Adipose tissue (tissue), 3 donors: ENCODE results near the gene KLB. TPM values are rescaled to one million over a fixed set of nuclear protein-coding genes. Genes with fewer than 3 reads are reported as not detected.

Experiments
- H3K27ac ChIP-seq: one replicate; pipeline ENCODE4 v1.5.1; 2013; ENCODE audit warnings: low read depth, low read length
- WGBS, 3 donors: extraction: QIAGEN DNeasy Blood & Tissue Kit; methylation state at CpG; one replicate each; pipeline ENCODE4 v1.1.7; 2013; 5-methylcytosine and 5-hydroxymethylcytosine counted together
- polyA plus RNA-seq, 3 donors: library from polyadenylated mRNA; stranded (reverse); fragments of 200-250 nt; gene quantifications; one replicate each; pipeline ENCODE4 v1.2.3, GENCODE V29; 2013
- donor health status: healthy with polysubstance abuse.
- donor health status: Bipolar disorder and iron deficiency.
- donor health status: healthy.

The KLB gene
- polyA plus RNA-seq, 3 donors: 3.9 to 23.6 (median 7.8) TPM

GRCh38 chr4:39453738-39454137 is 47.0 kb downstream of the KLB start:
- WGBS, 3 donors: 72 to 82% (median 74%) methylated on average over 2 of the region's 2 CpGs
- H3K27ac ChIP-seq: no peak overlapping the region

DNA sequence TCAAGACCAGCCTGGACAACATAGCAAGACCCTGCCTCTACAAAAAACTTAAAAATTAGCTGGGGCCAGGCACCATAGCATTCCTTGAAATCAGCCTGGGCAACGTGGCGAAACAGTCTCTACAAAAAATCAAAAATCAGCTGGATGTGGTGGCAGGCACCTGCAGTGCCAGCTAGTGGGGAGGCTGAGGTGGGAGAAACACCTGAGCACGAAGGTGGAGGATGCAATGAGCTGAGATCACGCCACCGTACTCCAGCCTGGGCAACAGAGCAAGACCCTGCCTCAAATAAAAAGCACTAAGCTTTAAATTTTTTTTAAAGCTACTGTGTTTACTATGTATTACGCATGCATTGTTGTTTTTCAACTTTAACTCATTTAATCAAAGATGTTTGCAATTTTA is 48.8 kb downstream of the KLB start:
- WGBS, 3 donors: 90 to 92% (median 92%) methylated on average over 6 of the region's 6 CpGs

DNA sequence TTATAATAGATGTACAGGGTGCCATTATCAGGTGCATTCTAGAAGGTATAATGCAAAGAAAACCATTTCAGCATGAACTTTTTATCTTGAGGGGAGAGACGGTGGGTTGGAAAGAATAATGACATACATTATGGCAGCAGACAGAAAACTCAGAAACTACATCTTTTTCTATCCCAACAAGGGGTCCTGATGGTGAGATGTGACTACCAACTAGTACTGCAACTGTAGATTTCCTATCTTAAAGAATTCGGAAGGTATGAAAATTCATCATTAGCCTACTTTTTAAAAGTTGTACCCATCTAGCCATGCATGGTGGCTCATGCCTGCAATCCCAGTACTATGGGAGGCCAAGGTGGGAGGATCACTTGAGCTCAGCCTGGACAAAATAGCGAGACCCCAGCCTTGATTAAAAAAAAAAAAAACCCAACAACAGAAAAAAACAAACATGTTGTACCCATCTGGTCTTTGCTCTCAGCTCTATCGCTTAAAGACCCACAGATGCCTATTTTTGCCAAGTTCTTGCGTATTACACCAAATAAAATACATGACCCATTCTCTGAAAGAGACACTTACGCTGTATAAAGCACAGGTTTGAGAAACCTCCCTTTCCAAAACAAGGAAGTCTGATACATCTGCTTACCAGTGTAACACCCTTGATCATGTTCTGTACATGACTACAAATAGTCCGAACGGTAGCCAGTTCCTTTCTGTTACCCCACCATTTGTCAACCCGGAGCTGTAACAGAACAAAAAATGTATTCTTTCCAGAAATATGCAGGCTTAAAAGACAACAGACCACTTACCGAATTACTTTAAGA is 50.4 kb downstream of the KLB start:
- H3K27ac ChIP-seq: no peak overlapping the region
- WGBS, 3 donors: 45 to 69% (median 66%) methylated on average over 10 of the region's 10 CpGs

More for the DNA sequence above, 48.8 kb downstream of the KLB start:
- no peak overlapping the region for H3K27ac ChIP-seq

- 0 to 1% (median 1%) methylated on average over 13 of the region's 13 CpGs for WGBS, 3 donors
- H3K27ac ChIP-seq: peak overlapping the region; percentile 87
Observed at GRCh38 chr4:39458161-39458504, 51.4 kb downstream of the KLB start.

GRCh38 chr4:39458505-39459300 is 52.0 kb downstream of the KLB start, which contains the start of the genes LIAS and RPL9:
LIAS (plus strand) TSS chr4:39459056; CDS start chr4:39459118, 62 bp downstream.
RPL9 (minus strand) TSS chr4:39458922; CDS start chr4:39458439, 483 bp downstream.
- H3K27ac ChIP-seq: peak within 1 kb of the TSS; percentile 87
- 0% methylated on average over 55 of the region's 55 CpGs for WGBS, 3 donors

- 35 to 48% (median 38%) methylated on average over 2 of the region's 2 CpGs for WGBS, 3 donors
- H3K27ac ChIP-seq: no peak overlapping the region
Observed at GRCh38 chr4:39464886-39465501, 58.3 kb downstream of the KLB start.

GRCh38 chr4:39466747-39467146 is 60.0 kb downstream of the KLB start:
- WGBS, 3 donors: 28 to 67% (median 51%) methylated on average over 4 of the region's 4 CpGs
- H3K27ac ChIP-seq: no peak overlapping the region

- H3K27ac ChIP-seq: no peak overlapping the region
- WGBS, 3 donors: 84 to 94% (median 91%) methylated on average over 4 of the region's 4 CpGs
Observed at GRCh38 chr4:39467464-39467863, 60.7 kb downstream of the KLB start.

DNA sequence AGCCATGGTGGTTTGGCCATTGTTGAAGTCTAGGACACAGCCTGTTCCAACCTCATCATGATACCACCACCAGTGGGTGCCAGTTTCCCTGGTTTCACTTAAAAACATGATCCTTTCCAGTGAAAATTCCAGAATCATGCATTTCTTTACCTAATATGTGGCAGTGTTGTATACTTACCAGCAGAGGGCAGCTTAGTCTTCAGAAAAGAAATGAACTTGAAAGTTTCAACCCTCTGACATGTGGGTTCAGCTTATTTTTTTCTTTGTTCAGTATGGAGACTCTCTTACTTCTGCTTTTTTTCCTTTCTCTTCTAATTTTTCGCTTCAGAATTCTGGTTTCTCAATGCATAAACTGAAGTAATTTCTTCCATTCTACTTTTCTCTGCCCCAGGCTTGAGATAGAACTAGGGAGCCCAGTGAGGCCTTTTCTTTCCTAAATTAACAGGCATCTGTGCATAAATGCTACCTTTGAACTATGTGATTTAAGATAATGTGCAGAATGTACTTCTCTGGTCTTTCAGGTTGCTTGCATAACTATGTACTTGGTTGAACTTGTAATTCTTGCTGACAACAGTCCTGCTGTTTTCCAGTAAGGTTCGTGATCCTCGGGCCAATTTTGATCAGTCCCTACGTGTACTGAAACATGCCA is 62.8 kb downstream of the KLB start:
- 52 to 59% (median 52%) methylated on average over 4 of the region's 4 CpGs for WGBS, 3 donors
- no peak overlapping the region for H3K27ac ChIP-seq

- no peak overlapping the region for H3K27ac ChIP-seq
- 88 to 95% (median 88%) methylated on average over 1 of the region's 1 CpG for WGBS, 3 donors
Observed at GRCh38 chr4:39470402-39470801, 63.7 kb downstream of the KLB start.

DNA sequence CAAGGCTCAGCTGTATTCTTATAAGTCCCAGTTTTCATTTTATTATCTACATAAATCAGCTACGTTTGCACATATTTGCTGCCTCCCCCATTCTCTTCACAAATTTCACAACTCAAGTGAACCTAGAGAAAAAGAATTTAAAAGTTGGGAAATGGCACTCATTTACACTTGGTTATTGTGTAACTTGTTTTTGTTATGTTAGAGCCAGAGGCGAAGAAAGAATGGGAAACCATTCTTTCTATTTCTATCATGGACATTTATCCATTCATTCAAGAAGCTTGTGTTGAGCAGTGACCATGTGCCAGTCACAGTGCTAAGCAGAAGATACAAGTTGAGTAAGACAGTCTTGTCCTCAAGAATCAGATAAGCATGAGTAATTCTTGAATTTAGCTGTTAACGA is 65.7 kb downstream of the KLB start:
- WGBS, 3 donors: 67 to 87% (median 73%) methylated on average over 3 of the region's 3 CpGs
- H3K27ac ChIP-seq: no peak overlapping the region

DNA sequence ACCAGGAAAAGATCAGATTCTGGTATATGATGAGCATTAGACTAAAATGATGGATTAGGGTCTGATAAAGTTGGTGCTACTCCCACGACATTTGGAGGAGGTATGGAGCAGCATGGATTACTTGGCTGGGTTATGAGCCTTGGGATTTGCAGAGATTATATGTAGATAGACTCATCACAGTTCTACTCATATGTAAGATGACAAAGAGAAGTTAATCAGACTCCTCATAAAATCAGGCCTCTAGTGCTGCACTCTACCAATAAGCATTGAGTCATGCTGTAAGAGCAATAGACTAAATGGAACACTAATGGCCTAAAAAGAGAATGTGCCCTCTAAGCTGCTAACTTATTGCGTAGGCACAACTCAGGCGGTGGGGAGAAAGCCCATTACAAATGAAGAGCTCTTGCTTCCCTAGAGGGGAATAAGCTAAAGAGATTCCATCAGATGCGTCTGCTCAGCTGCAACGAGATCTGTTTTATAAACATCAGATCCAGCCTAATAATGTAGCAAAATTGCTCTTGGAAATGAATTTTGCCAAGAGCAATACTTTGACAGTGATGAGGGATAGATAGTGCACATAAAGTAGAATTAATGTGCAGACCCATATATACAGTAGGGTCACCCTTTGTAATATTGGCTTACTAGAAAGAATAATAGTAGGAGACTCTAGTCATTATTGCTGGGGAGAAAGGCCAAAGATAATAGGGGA is 69.6 kb downstream of the KLB start:
- no peak overlapping the region for H3K27ac ChIP-seq
- WGBS, 3 donors: 73 to 86% (median 79%) methylated on average over 5 of the region's 5 CpGs

DNA sequence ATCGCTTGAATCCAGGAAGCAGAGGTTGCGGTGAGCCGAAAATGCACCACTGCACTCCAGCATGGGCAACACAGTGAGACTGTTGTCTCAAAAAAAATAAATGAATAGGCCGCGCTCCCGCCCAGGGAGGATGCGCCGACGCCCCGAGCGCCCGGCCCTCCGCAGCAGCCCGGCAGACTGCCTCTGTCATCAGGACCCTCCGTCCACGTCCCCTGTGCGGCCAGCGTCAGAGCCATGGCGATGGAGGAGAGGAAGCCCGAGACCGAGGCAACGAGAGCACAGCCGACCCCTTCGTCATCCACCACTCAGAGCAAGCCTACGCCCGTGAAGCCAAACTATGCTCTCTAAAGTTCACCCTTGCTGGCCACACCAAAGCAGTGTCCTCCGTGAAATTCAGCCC is 73.5 kb downstream of the KLB start:
- WGBS, 3 donors: 95 to 96% (median 95%) methylated on average over 27 of the region's 27 CpGs

GRCh38 chr4:39480902-39481695 is 74.4 kb downstream of the KLB start:
- no peak overlapping the region for H3K27ac ChIP-seq
- WGBS, 3 donors: 60 to 83% (median 65%) methylated on average over 21 of the region's 21 CpGs

More for the DNA sequence above, 73.5 kb downstream of the KLB start:
- no peak overlapping the region for H3K27ac ChIP-seq

GRCh38 chr4:39484582-39485272 is 78.0 kb downstream of the KLB start:
- 72 to 83% (median 74%) methylated on average over 6 of the region's 6 CpGs for whole genome bisulfite sequencing, 3 donors

DNA sequence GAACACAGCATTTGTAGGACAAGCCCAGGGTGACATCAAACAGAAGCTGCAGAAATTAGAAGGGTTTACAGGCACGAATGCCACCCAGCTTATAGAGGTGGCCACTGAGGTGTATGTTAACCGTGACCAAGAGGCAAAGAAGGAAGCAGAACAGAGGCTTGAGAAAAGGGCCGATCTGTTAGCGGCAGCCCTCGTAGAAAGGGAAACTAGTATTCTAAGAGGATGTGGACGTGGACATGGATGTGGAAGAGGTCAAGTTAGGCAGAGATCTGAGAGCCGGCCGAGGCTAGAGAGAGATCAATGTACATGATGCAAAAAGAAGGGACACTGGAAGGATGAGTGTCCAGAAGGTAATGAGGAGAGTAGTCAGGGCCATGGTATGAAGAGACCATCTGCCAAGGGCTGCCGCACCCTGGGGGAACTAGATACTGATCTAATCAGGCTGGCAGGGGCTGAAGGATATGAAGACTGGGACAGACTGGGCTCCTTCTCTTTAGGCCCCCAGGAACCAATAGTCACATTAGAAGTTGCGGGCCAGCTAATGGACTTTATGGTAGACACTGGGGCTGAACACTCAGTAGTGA is 79.6 kb downstream of the KLB start:
- H3K27ac ChIP-seq: no peak overlapping the region
- 66 to 85% (median 68%) methylated on average over 10 of the region's 10 CpGs for WGBS, 3 donors

More at GRCh38 chr4:39484582-39485272, 78.0 kb downstream of the KLB start:
- H3K27ac ChIP-seq: no peak overlapping the region
